ENCODE results near the gene RNF213.

GRCh38 chr17:80365001-80365965, 104.6 kb downstream of the RNF213 start:
- TF ChIP-seq CTCF (IDR thresholded peaks at IDR 0.05; ENCODE audit: low read depth, low read length) (no peak), MAX (IDR thresholded peaks at IDR 0.05; ENCODE audit: low read depth, low read length) (no peak)

Measured in NB4 (cell line).